GM19043 (cell line): ENCODE data around the gene ZNF556.

Experiments
- ATAC-seq: cut with Tn5 transposase; IDR thresholded peaks from one replicate; pipeline ENCODE4 v1.9.1; 2021; ENCODE audit warnings: low read depth; ENCODE audit not compliant: unreplicated experiment

ZNF556 gene

GRCh38 chr19:2867025-2867991 lies at the start of gene ZNF556:
ZNF556 (plus strand) TSS chr19:2867335; CDS start chr19:2867422, 87 bp downstream.
- no peak for ATAC-seq

GRCh38 chr19:2819540-2820111 lies 47.5 kb upstream of the ZNF556 start, which contains the start of gene ZNF554:
ZNF554 (plus strand) TSS chr19:2819868; CDS start chr19:2820072, 204 bp downstream.
- ATAC-seq, result peak; percentile 72

DNA sequence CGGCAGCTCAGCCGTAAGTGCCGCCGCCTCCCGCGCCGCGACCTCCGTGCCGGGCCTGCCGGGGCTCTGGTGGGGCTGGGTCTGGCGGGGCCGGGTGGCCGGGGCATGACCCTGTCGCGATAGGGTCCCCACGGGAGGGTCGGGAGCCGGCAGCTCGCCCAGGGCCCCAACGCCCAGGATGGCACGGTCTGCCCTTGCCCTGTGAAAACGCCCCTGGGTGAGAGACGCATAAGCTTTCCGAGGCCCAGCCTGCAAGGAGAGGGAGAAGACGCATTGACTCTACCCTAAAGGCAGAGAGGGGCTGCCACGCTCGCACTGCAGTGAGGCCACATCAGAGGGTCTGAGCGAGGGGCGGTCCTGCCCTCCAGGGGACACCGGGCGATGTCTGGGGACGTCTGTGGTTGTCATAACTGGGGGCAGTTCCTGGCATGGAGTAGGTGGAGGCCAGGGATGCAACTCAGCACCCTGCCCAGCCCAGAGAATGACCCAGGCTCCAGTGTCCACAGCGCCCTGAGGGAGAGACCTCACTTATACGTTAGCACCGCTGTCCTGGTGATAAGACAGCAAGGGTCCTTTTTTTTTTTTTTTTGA lies 46.9 kb upstream of the ZNF556 start:
- no peak for ATAC-seq

GRCh38 chr19:2822846-2823245 lies 44.3 kb upstream of the ZNF556 start:
- no peak for ATAC-seq

GRCh38 chr19:2823646-2824045 lies 43.5 kb upstream of the ZNF556 start:
- ATAC-seq, result no peak

DNA sequence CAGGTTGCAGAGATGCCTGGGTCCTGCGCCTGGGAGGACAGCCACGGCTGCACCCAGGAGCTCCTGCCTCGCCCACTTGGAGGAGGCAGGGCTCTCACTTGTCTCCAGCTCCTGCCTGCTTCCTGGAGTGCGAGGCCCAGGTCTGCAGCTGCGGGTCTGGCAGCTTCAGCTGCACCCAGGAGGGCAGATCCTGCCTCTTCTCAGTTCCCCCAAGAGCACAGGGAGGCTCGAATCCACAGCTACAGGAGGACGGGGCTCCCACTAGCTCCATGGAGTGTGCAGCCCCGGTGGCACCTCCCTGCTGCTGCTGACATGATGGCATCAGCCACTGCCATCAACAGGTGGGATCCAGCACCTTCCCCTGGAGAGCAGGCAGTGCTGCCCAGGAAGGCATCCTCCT lies 43.0 kb upstream of the ZNF556 start:
- ATAC-seq, result no peak

- ATAC-seq, result no peak
These were observed 40.1 kb upstream of the ZNF556 start for GRCh38 chr19:2827022-2827421.

DNA sequence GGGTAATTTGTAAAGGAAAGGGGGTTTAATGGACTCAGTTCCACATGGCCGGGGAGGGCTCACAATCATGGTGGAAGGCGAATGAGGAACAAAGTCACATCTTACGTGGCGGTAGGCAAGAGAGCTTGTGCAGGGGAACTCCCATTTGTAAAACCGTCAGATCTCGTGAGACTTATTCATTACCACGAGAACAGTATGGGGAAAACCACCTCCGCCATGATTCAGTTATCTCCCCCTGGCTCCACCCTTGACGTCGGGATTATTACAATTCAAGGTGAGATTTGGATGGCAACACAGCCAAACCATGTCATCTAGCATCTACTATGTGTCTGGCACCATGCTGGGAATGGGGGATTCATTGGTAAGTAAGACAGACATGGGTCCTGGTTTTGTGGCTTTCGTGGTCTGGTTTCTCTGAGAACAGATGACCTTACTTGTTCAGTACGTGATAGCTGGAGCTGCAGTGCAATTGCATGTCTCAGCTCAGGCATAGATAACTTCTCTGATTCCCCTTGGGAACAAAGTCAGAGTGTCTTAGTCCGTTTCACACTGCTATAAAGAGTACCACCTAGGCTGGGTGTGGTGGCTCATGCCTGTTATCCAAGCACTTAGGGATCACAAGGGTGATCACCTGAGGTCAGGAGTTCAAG lies 39.2 kb upstream of the ZNF556 start:
- ATAC-seq, result no peak

- ATAC-seq, result no peak
These were observed 32.8 kb upstream of the ZNF556 start for GRCh38 chr19:2834294-2834871.

GRCh38 chr19:2837430-2837829 lies 29.7 kb upstream of the ZNF556 start:
- ATAC-seq, result no peak

GRCh38 chr19:2840794-2841791 lies 26.0 kb upstream of the ZNF556 start, which contains the start of gene ZNF555:
ZNF555 (plus strand) TSS chr19:2841475; CDS start chr19:2841573, 98 bp downstream.
- peak; percentile 93 for ATAC-seq

DNA sequence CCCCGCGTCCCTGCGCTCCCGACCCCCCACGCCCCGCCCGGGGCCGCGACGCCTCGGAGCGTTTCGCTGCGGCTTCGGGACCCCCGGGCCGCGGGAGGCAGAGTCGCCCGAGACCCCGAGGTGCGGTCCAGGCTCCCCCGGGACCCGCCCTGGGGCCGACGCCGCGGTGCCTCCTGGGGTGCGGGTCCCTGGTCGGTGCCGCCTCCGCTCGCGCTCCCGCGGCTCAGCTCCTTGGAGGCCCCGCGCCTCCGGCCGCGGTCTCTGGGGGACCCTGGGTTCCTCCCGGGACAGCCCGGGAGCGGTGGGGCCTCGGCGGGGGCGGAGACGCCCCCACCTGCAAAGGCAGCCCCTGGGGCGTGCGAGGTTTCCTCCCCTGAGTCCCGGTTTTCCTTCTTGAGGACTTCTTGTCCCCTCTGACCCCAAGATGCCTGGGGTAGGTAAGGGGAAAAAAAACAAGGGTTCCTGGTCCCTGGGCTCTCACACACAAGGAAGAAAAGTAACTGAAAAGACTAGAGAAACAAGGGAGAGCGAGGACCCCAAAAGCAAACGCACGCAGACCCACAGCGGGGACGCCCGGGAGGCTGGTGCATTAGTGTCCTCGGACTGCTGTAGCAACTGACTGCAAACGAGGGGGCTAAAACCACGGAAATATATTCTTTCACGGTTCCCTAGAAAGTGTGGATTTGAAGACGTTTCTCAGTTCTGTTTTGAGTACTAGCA lies 25.1 kb upstream of the ZNF556 start:
- no peak for ATAC-seq

- ATAC-seq, result no peak
These were observed 22.0 kb upstream of the ZNF556 start for GRCh38 chr19:2845107-2845506.

- no peak for ATAC-seq
These were observed 20.8 kb upstream of the ZNF556 start for GRCh38 chr19:2846180-2846894.

GRCh38 chr19:2847507-2847906 lies 19.6 kb upstream of the ZNF556 start:
- no peak for ATAC-seq

GRCh38 chr19:2848616-2849015 lies 18.5 kb upstream of the ZNF556 start:
- no peak for ATAC-seq

GRCh38 chr19:2850256-2850925 lies 16.7 kb upstream of the ZNF556 start:
- no peak for ATAC-seq
